CD4-positive, CD25-positive, alpha-beta regulatory T cell (primary cell): ENCODE data around the gene MOB3B. TPM values are rescaled to one million over a fixed set of nuclear protein-coding genes. Genes with fewer than 3 reads are reported as not detected.

Experiments used
- ATAC-seq, 2 donors: fragments of 150-1000 bp; cut with Tn5 transposase; one replicate each; pipeline ENCODE4 v1.10.0; 2021; ENCODE audit warnings: low read depth in 2 of 2, moderate number of reproducible peaks in 2 of 2, moderate library complexity in 1 of 2
- DNase-seq, 3 donors: peaks; one replicate each; pipeline versions ENCODE4 v3.0.0 to v3.0.0-alpha.2; 2012 to 2022; ENCODE audit warnings: mixed read lengths in 1 of 3
- H3K27ac ChIP-seq: one replicate; pipeline ENCODE4 v1.7.0; 2013; ENCODE audit warnings: mild to moderate bottlenecking, low read length; ENCODE audit not compliant: insufficient read depth, poor library complexity, severe bottlenecking
- H3K27me3 ChIP-seq: one replicate; pipeline ENCODE4 v1.7.0; 2013; ENCODE audit warnings: low read length; ENCODE audit not compliant: control insufficient read depth, insufficient read depth
- H3K36me3 ChIP-seq: one replicate; pipeline ENCODE4 v1.7.0; 2013; ENCODE audit warnings: mild to moderate bottlenecking, low read length, moderate library complexity; ENCODE audit not compliant: control insufficient read depth, insufficient read depth
- H3K4me1 ChIP-seq: 2 replicates; pipeline ENCODE4 v1.7.0; 2013; ENCODE audit warnings: mild to moderate bottlenecking, low read length; ENCODE audit not compliant: insufficient read depth, control insufficient read depth, poor library complexity, severe bottlenecking
- H3K4me3 ChIP-seq: one replicate; pipeline ENCODE4 v1.7.0; 2013; ENCODE audit warnings: low read depth, mild to moderate bottlenecking, low read length, moderate library complexity
- H3K9me3 ChIP-seq, 2 experiments: 1 replicate in 1 of 2; 2 replicates in 1 of 2; pipeline ENCODE4 v1.7.0; 2013; ENCODE audit warnings: low read length in 2 of 2, mild to moderate bottlenecking in 1 of 2, moderate library complexity in 1 of 2; ENCODE audit not compliant: control insufficient read depth in 2 of 2
- H3K27ac Mint-ChIP-seq, 3 donors: one replicate each; pipeline ENCODE4 v1.8.0; 2020 to 2022; ENCODE audit warnings: mild to moderate bottlenecking in 3 of 3, mixed read lengths in 3 of 3, moderate library complexity in 2 of 3
- H3K27me3 Mint-ChIP-seq: one replicate; pipeline ENCODE4 v1.8.0; 2022; ENCODE audit warnings: mild to moderate bottlenecking, mixed read lengths
- H3K36me3 Mint-ChIP-seq: one replicate; pipeline ENCODE4 v1.8.0; 2020; ENCODE audit warnings: mixed read lengths
- H3K4me1 Mint-ChIP-seq, 4 donors: one replicate each; pipeline ENCODE4 v1.8.0; 2020 to 2022; ENCODE audit warnings: mixed read lengths in 4 of 4, mild to moderate bottlenecking in 1 of 4
- H3K4me3 Mint-ChIP-seq, 4 donors: one replicate each; pipeline ENCODE4 v1.8.0; 2020 to 2022; ENCODE audit warnings: mild to moderate bottlenecking in 4 of 4, mixed read lengths in 4 of 4, moderate library complexity in 3 of 4
- H3K9me3 Mint-ChIP-seq, 7 donors: one replicate each; pipeline ENCODE4 v1.8.0; 2020 to 2022; ENCODE audit warnings: mixed read lengths in 7 of 7, mild to moderate bottlenecking in 3 of 7, moderate library complexity in 2 of 7
- polyA plus RNA-seq, 4 donors: library from polyadenylated mRNA; unstranded; fragments of 300-500 nt; fragmentation: Illumina TruSeq; gene quantifications; one replicate each; pipeline ENCODE4 v1.2.3, GENCODE V29; 2021
- total RNA-seq: library from RNA; stranded (reverse); gene quantifications from one replicate; pipeline ENCODE4 v1.2.3, GENCODE V29; 2022

MOB3B gene
- total and polyA plus RNA-seq, 5 donors from 2014 or later = 0.02 to 0.12 (median 0.11) TPM; not detected in 2

GRCh38 chr9:27388150-27388549, 141.5 kb downstream of the MOB3B start:
- Histone ChIP-seq H3K36me3 (no peaks in the 10 kb centered on the region), H3K9me3 (no peaks in the 10 kb centered on the region), H3K27ac (no peak overlapping the region), H3K4me1 (no peaks in the 10 kb centered on the region), H3K4me3 (no peak overlapping the region), H3K27me3 (no peaks in the 10 kb centered on the region)
- peaks cover 4% of the 10 kb centered on the region for H3K27me3 Mint-ChIP-seq
- H3K36me3 Mint-ChIP-seq = no peaks in the 10 kb centered on the region
- peaks cover 0 to 1% (median 0%) of the 10 kb centered on the region in 7 donors for H3K9me3 Mint-ChIP-seq
- DNase-seq (no peak), ATAC-seq (no peak)
- H3K4me1 Mint-ChIP-seq = no peaks in the 10 kb centered on the region
- no peak overlapping the region for H3K27ac Mint-ChIP-seq
- no peak overlapping the region for H3K4me3 Mint-ChIP-seq

- Mint-ChIP-seq H3K27me3 (peaks cover 4% of the 10 kb centered on the region), H3K36me3 (no peaks in the 10 kb centered on the region)
- H3K4me1 ChIP-seq = no peaks in the 10 kb centered on the region
These were observed 141.9 kb downstream of the MOB3B start for GRCh38 chr9:27387722-27388121.

GRCh38 chr9:27386571-27387091, 143.0 kb downstream of the MOB3B start:
- Histone ChIP-seq H3K4me1 (no peaks in the 10 kb centered on the region), H3K36me3 (no peaks in the 10 kb centered on the region), H3K27ac (no peak overlapping the region), H3K27me3 (no peaks in the 10 kb centered on the region), H3K4me3 (no peak overlapping the region), H3K9me3 (no peaks in the 10 kb centered on the region)
- Mint-ChIP-seq H3K27ac (no peak overlapping the region), H3K4me3 (no peak overlapping the region), H3K27me3 (peaks cover 4% of the 10 kb centered on the region), H3K36me3 (no peaks in the 10 kb centered on the region), H3K4me1 (no peaks in the 10 kb centered on the region), H3K9me3 (no peaks in the 10 kb centered on the region)
- ATAC-seq (no peak), DNase-seq (no peak)

More at GRCh38 chr9:27387722-27388121, 141.9 kb downstream of the MOB3B start:
- Mint-ChIP-seq H3K27ac (no peak overlapping the region), H3K4me1 (no peaks in the 10 kb centered on the region), H3K9me3 (no peaks in the 10 kb centered on the region), H3K4me3 (no peak overlapping the region)
- Histone ChIP-seq H3K9me3 (no peaks in the 10 kb centered on the region), H3K36me3 (no peaks in the 10 kb centered on the region), H3K27me3 (no peaks in the 10 kb centered on the region), H3K4me3 (no peak overlapping the region), H3K27ac (no peak overlapping the region)
- no peak for ATAC-seq
- DNase-seq = no peak

GRCh38 chr9:27385606-27386322, 143.8 kb downstream of the MOB3B start:
- H3K27me3 Mint-ChIP-seq = peaks cover 3% of the 10 kb centered on the region
- Histone ChIP-seq H3K27me3 (no peaks in the 10 kb centered on the region), H3K4me3 (no peak overlapping the region), H3K4me1 (no peaks in the 10 kb centered on the region), H3K9me3 (no peaks in the 10 kb centered on the region), H3K36me3 (no peaks in the 10 kb centered on the region), H3K27ac (no peak overlapping the region)
- H3K4me1 Mint-ChIP-seq = peaks cover 0 to 2% (median 0%) of the 10 kb centered on the region in 4 donors
- H3K9me3 Mint-ChIP-seq = no peaks in the 10 kb centered on the region
- no peak overlapping the region for H3K27ac Mint-ChIP-seq
- ATAC-seq = no peak
- no peaks in the 10 kb centered on the region for H3K36me3 Mint-ChIP-seq
- no peak for DNase-seq
- no peak overlapping the region for H3K4me3 Mint-ChIP-seq

GRCh38 chr9:27384262-27385014, 145.2 kb downstream of the MOB3B start:
- no peaks in the 10 kb centered on the region for H3K4me1 ChIP-seq
- Mint-ChIP-seq H3K36me3 (no peaks in the 10 kb centered on the region), H3K9me3 (peaks cover 0 to 2% (median 0%) of the 10 kb centered on the region in 7 donors), H3K4me1 (peaks cover 0 to 2% (median 0%) of the 10 kb centered on the region in 4 donors), H3K4me3 (no peak overlapping the region), H3K27ac (no peak overlapping the region), H3K27me3 (no peaks in the 10 kb centered on the region)
- no peak for ATAC-seq
- DNase-seq = no peak
- no peak overlapping the region for H3K4me3 ChIP-seq
- no peak overlapping the region for H3K27ac ChIP-seq
- H3K27me3 ChIP-seq = no peaks in the 10 kb centered on the region
- H3K9me3 ChIP-seq = no peaks in the 10 kb centered on the region
- H3K36me3 ChIP-seq = no peaks in the 10 kb centered on the region

- Histone ChIP-seq H3K4me1 (no peaks in the 10 kb centered on the region), H3K27ac (no peak overlapping the region), H3K36me3 (no peaks in the 10 kb centered on the region), H3K9me3 (no peaks in the 10 kb centered on the region), H3K27me3 (no peaks in the 10 kb centered on the region), H3K4me3 (no peak overlapping the region)
- no peak overlapping the region for H3K4me3 Mint-ChIP-seq
- no peak for ATAC-seq
- H3K27ac Mint-ChIP-seq = no peak overlapping the region
- H3K36me3 Mint-ChIP-seq = no peaks in the 10 kb centered on the region
- no peak for DNase-seq
- H3K27me3 Mint-ChIP-seq = no peaks in the 10 kb centered on the region
- H3K9me3 Mint-ChIP-seq = peaks cover 0 to 2% (median 0%) of the 10 kb centered on the region in 7 donors
- H3K4me1 Mint-ChIP-seq = peaks cover 0 to 2% (median 0%) of the 10 kb centered on the region in 4 donors
These were observed 146.1 kb downstream of the MOB3B start for GRCh38 chr9:27383524-27383923.

GRCh38 chr9:27382975-27383374, 146.6 kb downstream of the MOB3B start:
- DNase-seq = no peak
- Mint-ChIP-seq H3K27me3 (peaks cover 2% of the 10 kb centered on the region), H3K9me3 (peaks cover 0 to 2% (median 0%) of the 10 kb centered on the region in 7 donors), H3K4me1 (peaks cover 0 to 2% (median 0%) of the 10 kb centered on the region in 4 donors), H3K4me3 (no peak overlapping the region), H3K36me3 (no peaks in the 10 kb centered on the region), H3K27ac (no peak overlapping the region)
- H3K27ac ChIP-seq = no peak overlapping the region
- no peaks in the 10 kb centered on the region for H3K4me1 ChIP-seq
- no peaks in the 10 kb centered on the region for H3K9me3 ChIP-seq
- no peaks in the 10 kb centered on the region for H3K36me3 ChIP-seq
- H3K27me3 ChIP-seq = no peaks in the 10 kb centered on the region
- no peak overlapping the region for H3K4me3 ChIP-seq
- no peak for ATAC-seq
